Right lobe of liver (tissue), 4 donors: Measurements from ENCODE around the gene CAPZA2.

Experiments
- POLR2A ChIP-seq: fragments of 450-650 bp; IDR thresholded peaks from one replicate; pipeline ENCODE4 v1.6.1; 2017; ENCODE audit warnings: antibody characterized with exemption, mild to moderate bottlenecking
- TF ChIP-seq, protein P1 (sequence below), 4 donors: fragments of 200-600 bp in 3 of 4; fragments of 450-650 bp in 1 of 4; IDR thresholded peaks; one replicate each; pipeline versions ENCODE4 v1.5.1 to v1.8.0; 2016 to 2022; ENCODE audit warnings: antibody characterized with exemption in 4 of 4, mild to moderate bottlenecking in 2 of 4
- donor health status: DM: no; HTN: no; CAD: no.
- donor health status: DM: no; HTN: no; CAD: no.
- donor health status: DM: no; HTN: yes; CAD: no.

DNA sequence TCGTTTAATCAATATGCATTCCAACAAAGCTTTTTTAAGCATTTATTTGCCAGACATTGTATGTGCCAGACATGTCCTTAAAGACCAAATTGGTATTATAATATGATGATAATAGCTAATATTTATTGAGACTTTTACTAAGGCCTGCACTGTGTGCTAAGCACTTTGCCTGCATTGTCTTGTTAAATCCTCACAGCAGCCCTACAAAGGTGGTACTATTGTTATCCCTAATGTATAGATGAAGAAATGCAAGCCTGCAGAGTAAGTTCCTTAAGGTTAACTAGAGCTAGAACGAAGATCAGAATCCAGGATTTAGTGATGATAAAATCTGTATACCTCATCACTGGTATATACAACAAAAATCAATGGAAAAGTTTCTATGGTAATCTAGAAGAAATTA lies 5.3 kb upstream of the CAPZA2 start:
- TF ChIP-seq, protein P1, sequence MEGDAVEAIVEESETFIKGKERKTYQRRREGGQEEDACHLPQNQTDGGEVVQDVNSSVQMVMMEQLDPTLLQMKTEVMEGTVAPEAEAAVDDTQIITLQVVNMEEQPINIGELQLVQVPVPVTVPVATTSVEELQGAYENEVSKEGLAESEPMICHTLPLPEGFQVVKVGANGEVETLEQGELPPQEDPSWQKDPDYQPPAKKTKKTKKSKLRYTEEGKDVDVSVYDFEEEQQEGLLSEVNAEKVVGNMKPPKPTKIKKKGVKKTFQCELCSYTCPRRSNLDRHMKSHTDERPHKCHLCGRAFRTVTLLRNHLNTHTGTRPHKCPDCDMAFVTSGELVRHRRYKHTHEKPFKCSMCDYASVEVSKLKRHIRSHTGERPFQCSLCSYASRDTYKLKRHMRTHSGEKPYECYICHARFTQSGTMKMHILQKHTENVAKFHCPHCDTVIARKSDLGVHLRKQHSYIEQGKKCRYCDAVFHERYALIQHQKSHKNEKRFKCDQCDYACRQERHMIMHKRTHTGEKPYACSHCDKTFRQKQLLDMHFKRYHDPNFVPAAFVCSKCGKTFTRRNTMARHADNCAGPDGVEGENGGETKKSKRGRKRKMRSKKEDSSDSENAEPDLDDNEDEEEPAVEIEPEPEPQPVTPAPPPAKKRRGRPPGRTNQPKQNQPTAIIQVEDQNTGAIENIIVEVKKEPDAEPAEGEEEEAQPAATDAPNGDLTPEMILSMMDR (IDR thresholded peaks at IDR 0.05): no peak
- TF ChIP-seq POLR2A: no peak
